Endothelial cell (in vitro differentiated cells): Measurements from ENCODE around the gene IRAK2. TPM values are rescaled to one million over a fixed set of nuclear protein-coding genes. Genes with fewer than 3 reads are reported as not detected.

Source experiments
- DNase-seq: peaks from one replicate; pipeline ENCODE4 v3.0.0; 2021; ENCODE audit warnings: low spot score
- H3K27ac Mint-ChIP-seq: one replicate; pipeline ENCODE4 v1.8.0; 2021; ENCODE audit warnings: mixed read lengths, inconsistent platforms; ENCODE audit not compliant: unreplicated experiment
- H3K27me3 Mint-ChIP-seq: one replicate; pipeline ENCODE4 v1.8.0; 2021; ENCODE audit warnings: mild to moderate bottlenecking, moderate library complexity, mixed read lengths, inconsistent platforms; ENCODE audit not compliant: unreplicated experiment
- H3K36me3 Mint-ChIP-seq: one replicate; pipeline ENCODE4 v1.8.0; 2021; ENCODE audit warnings: mild to moderate bottlenecking, low read depth, mixed read lengths, inconsistent platforms; ENCODE audit not compliant: unreplicated experiment
- H3K4me1 Mint-ChIP-seq: one replicate; pipeline ENCODE4 v1.8.0; 2021; ENCODE audit warnings: mild to moderate bottlenecking, mixed read lengths, inconsistent platforms; ENCODE audit not compliant: unreplicated experiment
- H3K4me3 Mint-ChIP-seq: one replicate; pipeline ENCODE4 v1.8.0; 2021; ENCODE audit warnings: mild to moderate bottlenecking, mixed read lengths, inconsistent platforms; ENCODE audit not compliant: unreplicated experiment
- H3K9me3 Mint-ChIP-seq: one replicate; pipeline ENCODE4 v1.8.0; 2021; ENCODE audit warnings: mixed read lengths, inconsistent platforms; ENCODE audit not compliant: unreplicated experiment
- CTCF ChIP-seq: fragments of 200-600 bp; sonication (generic); IDR thresholded peaks from one replicate; pipeline ENCODE4 v1.5.0; 2021; ENCODE audit warnings: antibody characterized with exemption; ENCODE audit not compliant: unreplicated experiment
- total RNA-seq: library from RNA; stranded (reverse); fragmentation: NEBNext Ultra II Directional; extraction: Animal tissue kit (Norgen Biotek cat#: 25700); gene quantifications from one replicate; pipeline ENCODE4 v1.2.1, GENCODE V29; 2021; ENCODE audit not compliant: unreplicated experiment

The IRAK2 gene
- total RNA-seq, 1 donor from 2014 or later: 1.1 TPM

GRCh38 chr3:10280177-10280529, 115.4 kb downstream of the IRAK2 start:
- no peak for DNase-seq
- peaks cover 28% of the 10 kb centered on the region for H3K36me3 Mint-ChIP-seq
- H3K27me3 Mint-ChIP-seq: peaks cover 4% of the 10 kb centered on the region
- H3K27ac Mint-ChIP-seq: no peak overlapping the region
- H3K9me3 Mint-ChIP-seq: no peaks in the 10 kb centered on the region
- H3K4me3 Mint-ChIP-seq: peak overlapping the region; percentile 25
- peaks cover 11% of the 10 kb centered on the region for H3K4me1 Mint-ChIP-seq
- no peak for TF ChIP-seq CTCF

GRCh38 chr3:10280571-10280970, 115.9 kb downstream of the IRAK2 start:
- Mint-ChIP-seq H3K4me1 (peaks cover 14% of the 10 kb centered on the region), H3K36me3 (peaks cover 28% of the 10 kb centered on the region), H3K27me3 (peaks cover 3% of the 10 kb centered on the region), H3K4me3 (no peak overlapping the region), H3K27ac (no peak overlapping the region), H3K9me3 (no peaks in the 10 kb centered on the region)
- no peak for TF ChIP-seq CTCF
- DNase-seq: no peak

DNA sequence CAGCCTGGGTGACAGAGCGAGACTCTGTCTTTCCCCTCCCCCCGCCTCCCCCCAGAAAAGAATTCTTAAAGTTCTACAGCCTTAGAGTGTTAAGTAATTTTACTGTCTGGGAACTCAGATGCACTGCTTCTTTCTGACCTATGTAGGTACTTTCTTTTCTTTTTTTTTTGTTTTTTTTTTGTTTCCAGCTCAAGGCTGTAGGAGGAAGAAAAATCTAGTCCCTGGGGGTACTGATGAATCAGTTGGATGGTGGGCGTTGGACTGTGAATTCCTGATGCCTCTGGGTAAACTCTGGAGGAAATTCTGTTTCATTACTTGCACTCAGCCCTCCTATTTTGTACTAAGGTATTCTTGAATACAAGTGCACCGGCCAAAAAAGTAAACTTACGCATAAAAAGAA, 117.2 kb downstream of the IRAK2 start:
- peaks cover 18% of the 10 kb centered on the region for H3K4me1 Mint-ChIP-seq
- no peak overlapping the region for H3K27ac Mint-ChIP-seq
- H3K9me3 Mint-ChIP-seq: no peaks in the 10 kb centered on the region
- H3K4me3 Mint-ChIP-seq: no peak overlapping the region
- peaks cover 3% of the 10 kb centered on the region for H3K27me3 Mint-ChIP-seq
- H3K36me3 Mint-ChIP-seq: peaks cover 29% of the 10 kb centered on the region
- DNase-seq: no peak
- TF ChIP-seq CTCF: no peak

- H3K27ac Mint-ChIP-seq: no peak overlapping the region
- H3K27me3 Mint-ChIP-seq: peaks cover 3% of the 10 kb centered on the region
- peaks cover 25% of the 10 kb centered on the region for H3K36me3 Mint-ChIP-seq
- no peaks in the 10 kb centered on the region for H3K9me3 Mint-ChIP-seq
- DNase-seq: no peak
- TF ChIP-seq CTCF: no peak
- no peak overlapping the region for H3K4me3 Mint-ChIP-seq
- peaks cover 21% of the 10 kb centered on the region for H3K4me1 Mint-ChIP-seq
These were observed 118.9 kb downstream of the IRAK2 start for GRCh38 chr3:10283638-10284037.

GRCh38 chr3:10284496-10284895, 119.8 kb downstream of the IRAK2 start:
- H3K27me3 Mint-ChIP-seq: peaks cover 6% of the 10 kb centered on the region
- no peak for DNase-seq
- peaks cover 22% of the 10 kb centered on the region for H3K36me3 Mint-ChIP-seq
- H3K9me3 Mint-ChIP-seq: no peaks in the 10 kb centered on the region
- TF ChIP-seq CTCF: no peak
- peaks cover 21% of the 10 kb centered on the region for H3K4me1 Mint-ChIP-seq
- H3K4me3 Mint-ChIP-seq: no peak overlapping the region
- H3K27ac Mint-ChIP-seq: peak overlapping the region; percentile 42
